Activated T-cell treated with anti-CD3 and anti-CD28 coated beads, Interleukin-2, amount 50 U/mL, for 24 hours (primary cell): ENCODE data around the gene DNAJC22.

Experiments used
- DNase-seq: peaks from one replicate; pipeline ENCODE4 v3.0.0-alpha.2; 2020
- H3K27ac Mint-ChIP-seq: 2 replicates; pipeline ENCODE4 v1.8.0; 2020; ENCODE audit warnings: mild to moderate bottlenecking, mixed read lengths
- H3K27me3 Mint-ChIP-seq: 2 replicates; pipeline ENCODE4 v1.8.0; 2020; ENCODE audit warnings: mixed read lengths
- H3K36me3 Mint-ChIP-seq: 2 replicates; pipeline ENCODE4 v1.8.0; 2020; ENCODE audit warnings: low read depth, mixed read lengths
- H3K4me1 Mint-ChIP-seq: 2 replicates; pipeline ENCODE4 v1.8.0; 2020; ENCODE audit warnings: low read depth, mixed read lengths
- H3K4me3 Mint-ChIP-seq: 2 replicates; pipeline ENCODE4 v1.8.0; 2020; ENCODE audit warnings: mild to moderate bottlenecking, moderate library complexity, mixed read lengths
- H3K9me3 Mint-ChIP-seq: 2 replicates; pipeline ENCODE4 v1.8.0; 2020; ENCODE audit warnings: mixed read lengths

The DNAJC22 gene

GRCh38 chr12:49335955-49336644 lies 10.6 kb upstream of the DNAJC22 start:
- H3K9me3 Mint-ChIP-seq: no peaks in the 10 kb centered on the region
- peaks cover 18% of the 10 kb centered on the region for H3K4me1 Mint-ChIP-seq
- peaks cover 90% of the 10 kb centered on the region for H3K27me3 Mint-ChIP-seq
- no peak overlapping the region for H3K27ac Mint-ChIP-seq
- no peak for DNase-seq
- no peak overlapping the region for H3K4me3 Mint-ChIP-seq
- H3K36me3 Mint-ChIP-seq: peaks cover 8% of the 10 kb centered on the region

GRCh38 chr12:49336645-49337584 lies 9.8 kb upstream of the DNAJC22 start, which contains the start of gene C1QL4:
TSS of gene C1QL4 (minus strand) at chr12:49337188. CDS start at chr12:49336477, 711 bp downstream.
- Mint-ChIP-seq H3K27me3 (peaks cover 91% of the 10 kb centered on the region), H3K27ac (no peak within 1 kb of the TSS), H3K36me3 (peaks cover under 1% of the 10 kb centered on the region), H3K4me1 (peaks cover 18% of the 10 kb centered on the region), H3K9me3 (no peaks in the 10 kb centered on the region), H3K4me3 (peak within 1 kb of the TSS; percentile 59)
- peak; percentile 93 for DNase-seq

- H3K4me3 Mint-ChIP-seq: no peak overlapping the region
- peaks cover 29% of the 10 kb centered on the region for H3K4me1 Mint-ChIP-seq
- H3K9me3 Mint-ChIP-seq: no peaks in the 10 kb centered on the region
- H3K27me3 Mint-ChIP-seq: peaks cover 91% of the 10 kb centered on the region
- H3K27ac Mint-ChIP-seq: no peak overlapping the region
- no peaks in the 10 kb centered on the region for H3K36me3 Mint-ChIP-seq
- no peak for DNase-seq
Observed at GRCh38 chr12:49338830-49339463, 7.7 kb upstream of the DNAJC22 start.

- no peak overlapping the region for H3K4me3 Mint-ChIP-seq
- no peak for DNase-seq
- H3K9me3 Mint-ChIP-seq: no peaks in the 10 kb centered on the region
- no peak overlapping the region for H3K27ac Mint-ChIP-seq
- H3K4me1 Mint-ChIP-seq: peaks cover 33% of the 10 kb centered on the region
- H3K36me3 Mint-ChIP-seq: no peaks in the 10 kb centered on the region
- H3K27me3 Mint-ChIP-seq: peaks cover 91% of the 10 kb centered on the region
Observed at GRCh38 chr12:49339464-49339861, 7.2 kb upstream of the DNAJC22 start.

- H3K4me3 Mint-ChIP-seq: no peak overlapping the region
- no peak overlapping the region for H3K27ac Mint-ChIP-seq
- no peak for DNase-seq
- H3K4me1 Mint-ChIP-seq: peaks cover 35% of the 10 kb centered on the region
- H3K27me3 Mint-ChIP-seq: peaks cover 86% of the 10 kb centered on the region
- no peaks in the 10 kb centered on the region for H3K9me3 Mint-ChIP-seq
- H3K36me3 Mint-ChIP-seq: no peaks in the 10 kb centered on the region
Observed at GRCh38 chr12:49340095-49340870, 6.4 kb upstream of the DNAJC22 start.

DNA sequence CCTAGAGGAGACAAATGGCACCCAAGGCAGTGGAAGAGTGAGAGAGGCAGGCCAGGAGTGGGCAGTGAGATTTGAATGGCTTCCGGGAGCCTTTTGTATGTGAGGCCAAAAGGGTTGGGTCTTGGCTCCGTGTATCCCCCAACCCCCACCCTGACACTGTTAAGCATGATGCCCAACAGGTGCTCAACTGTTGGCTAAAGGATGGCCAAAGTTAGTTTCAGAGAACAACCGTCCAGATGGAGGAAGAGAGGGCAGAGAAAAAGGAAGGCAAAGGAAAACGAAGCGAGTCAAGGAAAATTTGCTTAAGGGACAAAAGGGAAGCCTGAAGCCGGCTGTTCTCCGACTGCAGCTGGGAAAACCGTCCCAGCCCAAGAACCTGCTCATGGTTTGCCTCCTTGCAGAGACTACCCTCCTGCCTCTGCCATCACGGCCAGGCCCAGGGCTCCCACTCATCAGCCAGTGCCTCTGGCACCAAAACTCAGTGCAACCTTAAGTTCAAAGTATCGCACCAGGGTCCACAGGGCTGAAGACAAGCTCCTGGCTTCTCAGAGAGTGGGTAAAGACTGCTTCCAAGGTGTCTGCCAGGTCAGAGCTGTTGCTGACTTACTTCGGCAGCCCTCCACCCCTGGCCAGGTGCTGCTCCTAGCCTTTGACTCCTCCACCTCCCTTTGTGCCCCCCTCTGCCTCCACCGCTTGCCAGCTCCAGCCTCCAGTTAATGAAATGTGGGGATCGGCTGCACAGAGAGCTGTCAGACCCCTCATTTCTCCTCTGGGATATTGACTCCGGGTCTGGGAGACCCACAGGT lies 5.5 kb upstream of the DNAJC22 start:
- peaks cover 89% of the 10 kb centered on the region for H3K27me3 Mint-ChIP-seq
- no peak overlapping the region for H3K4me3 Mint-ChIP-seq
- no peak for DNase-seq
- H3K4me1 Mint-ChIP-seq: peaks cover 43% of the 10 kb centered on the region
- H3K9me3 Mint-ChIP-seq: no peaks in the 10 kb centered on the region
- no peak overlapping the region for H3K27ac Mint-ChIP-seq
- H3K36me3 Mint-ChIP-seq: no peaks in the 10 kb centered on the region

DNA sequence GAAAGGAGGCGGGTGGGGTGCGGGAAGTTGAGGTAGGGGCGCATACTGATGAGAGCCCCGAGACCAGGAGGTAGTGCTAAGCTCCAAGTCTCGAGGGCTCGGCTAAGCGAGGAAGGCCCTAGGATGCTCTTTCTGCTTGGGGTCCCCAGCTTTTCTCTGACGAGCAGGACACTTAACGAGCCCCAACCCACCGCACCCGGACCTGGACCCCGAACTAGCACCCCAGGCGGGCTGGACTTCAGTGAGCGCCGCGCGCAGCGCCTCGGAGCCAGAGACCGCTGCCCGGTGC lies 5.0 kb upstream of the DNAJC22 start:
- Mint-ChIP-seq H3K27ac (no peak overlapping the region), H3K4me1 (peaks cover 47% of the 10 kb centered on the region), H3K36me3 (no peaks in the 10 kb centered on the region), H3K9me3 (no peaks in the 10 kb centered on the region), H3K4me3 (no peak overlapping the region), H3K27me3 (peaks cover 91% of the 10 kb centered on the region)
- no peak for DNase-seq

- Mint-ChIP-seq H3K4me1 (peaks cover 48% of the 10 kb centered on the region), H3K9me3 (no peaks in the 10 kb centered on the region), H3K4me3 (peak overlapping the region; percentile 60), H3K27me3 (peaks cover 91% of the 10 kb centered on the region), H3K36me3 (no peaks in the 10 kb centered on the region), H3K27ac (no peak overlapping the region)
- DNase-seq: peak; percentile 87
Observed at GRCh38 chr12:49342066-49342913, 4.4 kb upstream of the DNAJC22 start.

DNA sequence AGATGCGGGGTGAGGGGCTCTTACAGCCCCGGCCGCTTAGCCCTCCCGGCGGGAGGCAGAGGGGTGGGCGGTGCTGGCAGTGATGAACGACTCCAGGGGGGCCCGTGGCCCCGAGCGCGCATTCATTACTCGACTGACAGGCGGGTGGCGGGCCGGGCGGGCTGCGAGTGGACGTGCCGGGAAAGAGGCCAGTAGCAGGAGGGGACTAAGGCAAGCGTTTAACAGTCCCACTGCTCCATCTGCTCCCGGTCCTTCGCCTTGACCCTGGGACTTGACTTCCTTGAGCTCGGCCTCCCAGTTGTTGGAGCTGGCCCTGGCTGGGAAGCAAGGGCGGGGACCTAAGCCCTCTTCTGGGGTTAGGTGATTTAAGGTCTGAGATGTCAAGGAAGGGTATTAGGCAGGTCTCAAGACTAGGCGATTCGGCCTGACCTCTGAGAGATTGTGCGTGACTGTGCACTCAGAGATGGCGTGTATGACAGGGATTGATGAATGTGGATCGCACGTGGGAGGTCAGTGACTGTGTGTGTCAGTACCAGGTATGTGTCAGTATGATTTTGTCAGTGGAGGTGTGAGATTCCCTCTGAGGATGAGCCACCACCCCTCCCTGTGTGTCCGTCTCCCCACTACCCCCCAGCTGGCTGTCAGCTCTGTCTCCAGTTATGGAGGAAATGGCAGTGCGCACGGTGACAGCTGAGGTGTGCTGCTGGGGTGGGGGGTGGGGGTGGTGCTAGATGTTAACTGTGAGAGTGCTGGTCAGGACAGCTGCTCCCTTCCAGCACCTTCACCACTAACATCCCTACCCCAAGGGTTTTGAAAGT lies 3.6 kb upstream of the DNAJC22 start:
- peak; percentile 62 for DNase-seq
- peaks cover 44% of the 10 kb centered on the region for H3K4me1 Mint-ChIP-seq
- no peaks in the 10 kb centered on the region for H3K9me3 Mint-ChIP-seq
- H3K4me3 Mint-ChIP-seq: peak overlapping the region; percentile 60
- no peaks in the 10 kb centered on the region for H3K36me3 Mint-ChIP-seq
- H3K27me3 Mint-ChIP-seq: peaks cover 91% of the 10 kb centered on the region
- peak overlapping the region; percentile 64 for H3K27ac Mint-ChIP-seq

DNA sequence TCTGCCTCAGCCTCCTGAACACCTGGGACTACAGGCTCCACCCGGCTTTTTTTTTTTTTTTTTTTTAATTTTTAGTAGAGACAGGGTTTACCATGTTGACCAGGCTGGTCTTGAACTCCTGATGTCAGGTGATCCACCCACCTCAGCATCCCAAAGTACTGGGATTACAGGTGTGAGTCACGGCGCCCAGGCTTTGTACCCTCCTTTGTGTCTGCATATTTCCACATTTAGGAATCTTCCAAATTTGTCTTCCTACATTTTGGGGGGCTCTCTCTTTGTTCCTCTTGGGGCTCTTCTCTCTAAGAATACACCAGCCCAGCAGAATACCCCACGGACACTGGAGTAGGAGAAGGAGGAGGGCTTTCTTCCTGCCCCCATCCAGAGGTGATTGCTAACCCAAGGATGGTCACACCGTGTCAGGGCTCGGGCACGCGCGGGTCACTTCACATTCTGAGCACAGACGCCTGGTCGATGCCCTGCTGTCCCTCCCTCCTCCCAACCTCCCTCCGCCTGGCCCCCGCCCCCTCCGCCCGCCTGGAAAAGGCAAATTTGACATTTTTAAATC lies 2.1 kb upstream of the DNAJC22 start:
- H3K4me3 Mint-ChIP-seq: no peak overlapping the region

DNA sequence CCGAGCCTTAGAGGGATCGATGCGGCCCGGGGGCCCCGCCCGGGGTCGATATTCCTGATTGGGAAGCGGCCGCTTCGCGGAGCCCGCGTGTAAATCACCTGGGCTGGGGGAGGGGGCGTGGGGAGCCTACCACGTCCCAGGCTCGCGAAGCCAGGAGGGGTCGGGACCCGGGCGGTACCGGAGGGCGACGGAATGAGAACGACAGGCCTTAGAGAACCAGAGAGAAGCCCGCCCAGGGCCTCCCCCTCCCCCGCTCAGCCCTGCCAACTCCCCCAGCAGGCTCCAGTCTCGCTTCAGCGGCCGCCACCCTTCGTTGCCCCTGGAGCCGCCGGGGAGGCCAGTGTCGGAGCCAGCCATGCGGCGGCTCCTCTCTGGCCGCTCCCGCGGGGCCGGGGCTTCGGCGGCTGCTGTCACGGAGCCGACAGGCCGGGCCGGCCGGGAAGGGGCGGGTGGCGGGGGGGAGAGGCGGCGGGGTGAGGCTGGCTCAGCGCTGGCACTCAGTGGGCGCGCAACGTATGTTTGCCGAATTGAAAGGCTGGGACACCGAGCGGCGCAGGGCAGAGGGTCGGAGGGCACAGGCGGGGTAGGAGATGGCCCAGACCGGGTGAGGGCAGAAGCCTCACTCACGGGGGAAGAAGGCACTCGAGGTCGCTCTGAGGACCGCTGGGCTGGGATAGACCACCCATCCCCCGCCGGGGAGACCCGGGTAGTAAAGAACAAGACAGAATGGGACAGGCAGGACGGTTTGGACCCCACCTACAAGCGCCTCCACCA lies 1.4 kb upstream of the DNAJC22 start:
- Mint-ChIP-seq H3K27me3 (peaks cover 83% of the 10 kb centered on the region), H3K4me3 (peak overlapping the region; percentile 54), H3K9me3 (no peaks in the 10 kb centered on the region), H3K4me1 (peaks cover 46% of the 10 kb centered on the region), H3K36me3 (no peaks in the 10 kb centered on the region), H3K27ac (no peak overlapping the region)
- peak; percentile 52 for DNase-seq

More for the DNA sequence above, 2.1 kb upstream of the DNAJC22 start:
- peaks cover 46% of the 10 kb centered on the region for H3K4me1 Mint-ChIP-seq
- no peak for DNase-seq
- no peak overlapping the region for H3K27ac Mint-ChIP-seq
- H3K36me3 Mint-ChIP-seq: no peaks in the 10 kb centered on the region
- peaks cover 89% of the 10 kb centered on the region for H3K27me3 Mint-ChIP-seq
- H3K9me3 Mint-ChIP-seq: no peaks in the 10 kb centered on the region
